Nephron (organoid): ENCODE data around the gene TNFRSF6B.

Experiments used
- H3K27ac Mint-ChIP-seq, 3 experiments: 2 replicates each; pipeline ENCODE4 v1.8.0; 2020; ENCODE audit warnings: mixed read lengths in 3 of 3, mild to moderate bottlenecking in 2 of 3, moderate library complexity in 1 of 3
- H3K27me3 Mint-ChIP-seq: 2 replicates; pipeline ENCODE4 v1.8.0; 2021; ENCODE audit warnings: low read depth, mild to moderate bottlenecking, moderate library complexity, mixed read lengths
- H3K36me3 Mint-ChIP-seq: 2 replicates; pipeline ENCODE4 v1.8.0; 2020; ENCODE audit warnings: low read depth, mixed read lengths
- H3K4me1 Mint-ChIP-seq: 2 replicates; pipeline ENCODE4 v1.8.0; 2020; ENCODE audit warnings: mixed read lengths
- H3K4me3 Mint-ChIP-seq, 3 experiments: 2 replicates each; pipeline ENCODE4 v1.8.0; 2020; ENCODE audit warnings: mild to moderate bottlenecking in 3 of 3, mixed read lengths in 3 of 3, moderate library complexity in 2 of 3
- H3K9me3 Mint-ChIP-seq: 2 replicates; pipeline ENCODE4 v1.8.0; 2020; ENCODE audit warnings: mixed read lengths
- TF ChIP-seq, protein P1 (sequence below), 3 experiments: fragments of 200-600 bp; sonication (generic); IDR thresholded peaks; one replicate each; pipeline ENCODE4 v1.5.0; 2021; ENCODE audit warnings: antibody characterized with exemption in 3 of 3; ENCODE audit not compliant: unreplicated experiment in 3 of 3

The TNFRSF6B gene

DNA sequence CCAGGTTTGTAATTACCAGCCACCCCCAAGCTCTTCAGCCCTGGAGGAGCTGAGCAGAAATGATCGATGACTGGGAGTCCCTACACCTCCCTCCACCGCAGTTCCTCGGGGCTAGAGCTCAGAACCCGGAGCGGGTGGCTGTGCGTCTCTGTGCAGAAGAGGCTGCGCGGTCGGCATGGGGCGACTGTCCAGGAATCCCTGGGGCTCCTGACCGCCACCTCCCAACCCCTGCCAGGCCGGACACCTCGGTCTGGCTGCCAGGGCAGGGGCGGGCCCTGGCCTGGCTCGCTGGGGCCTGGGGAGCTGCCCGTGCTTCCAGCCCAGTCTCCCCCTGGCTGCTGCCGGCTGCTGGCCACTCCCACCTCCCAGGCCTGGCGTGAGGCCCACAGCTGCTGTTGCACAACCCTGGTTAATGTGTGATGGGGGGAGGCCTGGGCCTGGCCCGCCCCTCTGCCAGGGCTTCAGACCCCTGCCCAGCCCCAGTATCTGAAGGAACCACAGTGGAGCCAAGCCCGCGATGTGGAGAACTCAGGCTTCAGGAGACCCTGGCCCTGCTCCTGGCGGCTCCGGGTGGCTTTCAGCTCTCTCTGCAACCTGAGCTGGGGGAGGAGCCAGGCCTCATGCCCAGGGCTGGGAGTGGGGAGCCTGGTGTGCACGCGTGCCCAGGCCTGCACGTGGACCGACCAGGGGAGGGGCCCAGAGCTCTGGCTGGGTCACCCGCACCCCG lies 44.3 kb downstream of the TNFRSF6B start:
- peaks cover 28% of the 10 kb centered on the region for H3K36me3 Mint-ChIP-seq
- no peaks in the 10 kb centered on the region for H3K9me3 Mint-ChIP-seq
- TF ChIP-seq, protein P1, sequence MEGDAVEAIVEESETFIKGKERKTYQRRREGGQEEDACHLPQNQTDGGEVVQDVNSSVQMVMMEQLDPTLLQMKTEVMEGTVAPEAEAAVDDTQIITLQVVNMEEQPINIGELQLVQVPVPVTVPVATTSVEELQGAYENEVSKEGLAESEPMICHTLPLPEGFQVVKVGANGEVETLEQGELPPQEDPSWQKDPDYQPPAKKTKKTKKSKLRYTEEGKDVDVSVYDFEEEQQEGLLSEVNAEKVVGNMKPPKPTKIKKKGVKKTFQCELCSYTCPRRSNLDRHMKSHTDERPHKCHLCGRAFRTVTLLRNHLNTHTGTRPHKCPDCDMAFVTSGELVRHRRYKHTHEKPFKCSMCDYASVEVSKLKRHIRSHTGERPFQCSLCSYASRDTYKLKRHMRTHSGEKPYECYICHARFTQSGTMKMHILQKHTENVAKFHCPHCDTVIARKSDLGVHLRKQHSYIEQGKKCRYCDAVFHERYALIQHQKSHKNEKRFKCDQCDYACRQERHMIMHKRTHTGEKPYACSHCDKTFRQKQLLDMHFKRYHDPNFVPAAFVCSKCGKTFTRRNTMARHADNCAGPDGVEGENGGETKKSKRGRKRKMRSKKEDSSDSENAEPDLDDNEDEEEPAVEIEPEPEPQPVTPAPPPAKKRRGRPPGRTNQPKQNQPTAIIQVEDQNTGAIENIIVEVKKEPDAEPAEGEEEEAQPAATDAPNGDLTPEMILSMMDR (IDR thresholded peaks at IDR 0.05; ENCODE audit: unreplicated experiment in 3 of 3), result no peak
- peak overlapping the region; percentile 80 to 84 (median 82) for H3K4me3 Mint-ChIP-seq
- peak overlapping the region in 2 of 3 experiments; percentile 77 to 80 for H3K27ac Mint-ChIP-seq
- peaks cover 3% of the 10 kb centered on the region for H3K4me1 Mint-ChIP-seq
- peaks cover 5% of the 10 kb centered on the region for H3K27me3 Mint-ChIP-seq

DNA sequence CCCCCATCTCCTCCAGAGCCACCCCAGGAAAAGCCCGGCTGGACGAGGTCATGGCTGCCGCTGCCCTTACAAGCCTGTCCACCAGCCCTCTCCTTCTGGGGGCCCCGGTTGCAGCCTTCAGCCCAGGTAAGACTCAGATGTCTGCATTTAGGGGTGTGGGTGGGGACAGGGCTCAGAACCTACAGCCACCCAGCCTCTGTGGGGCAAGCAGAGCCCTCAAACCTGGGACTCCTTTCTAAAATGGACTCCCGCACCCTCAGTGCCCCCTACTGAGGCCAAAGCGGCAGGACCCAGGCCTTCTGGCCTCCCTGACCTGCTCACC lies 44.9 kb downstream of the TNFRSF6B start:
- TF ChIP-seq, protein P1 (IDR thresholded peaks at IDR 0.05; ENCODE audit: unreplicated experiment in 3 of 3), result no peak
- peak overlapping the region; percentile 80 to 84 (median 82) for H3K4me3 Mint-ChIP-seq
- H3K27ac Mint-ChIP-seq, result peak overlapping the region in 1 of 3 experiments; percentile 77
- no peaks in the 10 kb centered on the region for H3K9me3 Mint-ChIP-seq
- peaks cover 4% of the 10 kb centered on the region for H3K4me1 Mint-ChIP-seq
- H3K36me3 Mint-ChIP-seq, result peaks cover 24% of the 10 kb centered on the region
- no peaks in the 10 kb centered on the region for H3K27me3 Mint-ChIP-seq

DNA sequence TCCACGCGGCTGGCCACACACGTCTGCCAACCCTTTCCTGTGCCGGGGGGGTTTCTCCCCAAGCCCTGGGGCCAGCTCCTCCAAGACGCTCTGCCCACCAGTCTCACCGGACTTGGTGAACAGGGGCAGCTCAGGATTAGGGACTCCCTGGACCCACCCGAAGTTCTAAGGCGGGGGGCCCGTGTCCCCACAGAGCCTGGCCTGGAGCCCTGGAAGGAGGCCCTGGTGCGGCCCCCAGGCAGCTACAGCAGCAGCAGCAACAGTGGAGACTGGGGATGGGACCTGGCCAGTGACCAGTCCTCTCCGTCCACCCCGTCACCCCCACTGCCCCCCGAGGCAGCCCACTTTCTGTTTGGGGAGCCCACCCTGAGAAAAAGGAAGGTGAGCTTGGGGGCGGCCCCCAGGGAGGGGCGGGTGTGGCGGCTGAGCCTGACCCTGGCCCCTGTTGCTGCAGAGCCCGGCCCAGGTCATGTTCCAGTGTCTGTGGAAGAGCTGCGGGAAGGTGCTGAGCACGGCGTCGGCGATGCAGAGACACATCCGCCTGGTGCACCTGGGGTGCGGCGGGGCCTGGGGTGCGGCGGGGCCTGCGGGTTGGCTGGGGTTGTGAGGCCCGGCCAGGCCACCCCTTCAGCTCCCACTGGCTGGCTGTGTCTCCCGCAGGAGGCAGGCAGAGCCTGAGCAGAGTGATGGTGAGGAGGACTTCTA lies 45.4 kb downstream of the TNFRSF6B start:
- peaks cover 24% of the 10 kb centered on the region for H3K36me3 Mint-ChIP-seq
- H3K27ac Mint-ChIP-seq, result peak overlapping the region in 1 of 3 experiments; percentile 77
- peak overlapping the region; percentile 80 to 84 (median 82) for H3K4me3 Mint-ChIP-seq
- TF ChIP-seq, protein P1 (IDR thresholded peaks at IDR 0.05; ENCODE audit: unreplicated experiment in 3 of 3), result no peak
- no peaks in the 10 kb centered on the region for H3K9me3 Mint-ChIP-seq
- no peaks in the 10 kb centered on the region for H3K27me3 Mint-ChIP-seq
- H3K4me1 Mint-ChIP-seq, result peaks cover 4% of the 10 kb centered on the region

DNA sequence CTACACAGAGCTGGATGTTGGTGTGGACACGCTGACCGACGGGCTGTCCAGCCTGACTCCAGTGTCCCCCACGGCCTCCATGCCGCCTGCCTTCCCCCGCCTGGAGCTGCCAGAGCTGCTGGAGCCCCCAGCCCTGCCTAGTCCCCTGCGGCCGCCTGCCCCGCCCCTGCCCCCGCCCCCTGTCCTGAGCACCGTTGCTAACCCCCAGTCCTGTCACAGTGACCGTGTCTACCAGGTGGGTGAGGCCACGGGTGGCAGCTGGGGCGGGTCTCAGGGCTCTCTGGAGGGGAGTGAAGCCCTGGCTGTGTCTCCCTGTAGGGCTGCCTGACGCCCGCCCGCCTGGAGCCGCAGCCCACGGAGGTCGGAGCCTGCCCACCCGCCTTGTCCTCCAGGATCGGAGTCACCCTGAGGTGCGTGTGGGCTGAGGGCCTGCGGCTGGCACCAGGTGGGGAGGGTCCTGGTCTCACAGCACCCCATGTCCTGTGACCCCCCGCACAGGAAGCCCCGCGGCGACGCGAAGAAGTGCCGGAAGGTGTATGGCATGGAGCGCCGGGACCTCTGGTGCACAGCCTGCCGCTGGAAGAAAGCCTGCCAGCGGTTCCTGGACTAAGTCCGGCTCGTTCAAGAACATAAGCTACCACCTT lies 46.1 kb downstream of the TNFRSF6B start:
- Mint-ChIP-seq H3K4me1 (peaks cover 4% of the 10 kb centered on the region), H3K27ac (no peak overlapping the region)
- TF ChIP-seq, protein P1 (IDR thresholded peaks at IDR 0.05; ENCODE audit: unreplicated experiment in 3 of 3), result no peak

DNA sequence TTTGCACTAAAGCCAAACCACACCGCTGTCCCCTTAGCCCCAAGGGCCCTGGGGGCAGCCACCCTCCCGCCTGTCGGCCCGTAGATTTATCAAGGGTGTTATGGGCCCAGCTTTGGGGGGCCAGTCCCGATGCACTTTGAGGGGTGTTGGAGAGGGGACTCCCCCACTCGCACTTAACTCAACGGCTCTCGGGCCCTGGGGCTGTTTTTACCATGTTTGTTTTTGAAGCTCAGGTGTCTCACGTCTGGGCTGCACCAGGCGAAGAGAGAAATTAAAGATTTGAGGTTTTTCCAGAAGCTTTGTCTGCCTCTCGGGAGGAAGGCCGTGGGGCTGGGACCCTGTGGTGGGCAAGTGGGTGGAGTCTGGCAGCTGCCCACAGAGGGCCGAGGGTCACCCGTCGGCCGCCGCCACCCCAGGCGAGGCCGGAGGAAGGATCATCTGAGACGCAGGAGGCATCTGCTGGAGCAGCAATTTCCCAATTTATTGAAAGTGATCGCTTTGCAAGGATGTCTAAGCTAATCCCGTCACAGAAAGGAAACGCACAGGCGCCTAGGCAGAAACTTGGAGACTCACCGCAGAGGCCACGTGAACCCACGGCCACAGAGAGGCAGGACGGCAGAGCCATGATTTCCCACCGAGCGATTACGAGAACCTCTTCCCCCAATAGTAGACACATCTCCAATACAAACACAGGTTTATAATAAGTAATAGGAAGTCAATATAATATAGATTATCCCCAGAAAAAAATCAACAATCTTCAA lies 46.9 kb downstream of the TNFRSF6B start:
- TF ChIP-seq, protein P1 (IDR thresholded peaks at IDR 0.05; ENCODE audit: unreplicated experiment in 3 of 3), result no peak
- peak overlapping the region in 2 of 3 experiments; percentile 26 to 78 for H3K27ac Mint-ChIP-seq

More for the DNA sequence above, 46.1 kb downstream of the TNFRSF6B start:
- Mint-ChIP-seq H3K27me3 (no peaks in the 10 kb centered on the region), H3K9me3 (no peaks in the 10 kb centered on the region), H3K36me3 (peaks cover 24% of the 10 kb centered on the region), H3K4me3 (no peak overlapping the region)

More for the DNA sequence above, 46.9 kb downstream of the TNFRSF6B start:
- Mint-ChIP-seq H3K27me3 (no peaks in the 10 kb centered on the region), H3K4me1 (peaks cover 4% of the 10 kb centered on the region), H3K9me3 (no peaks in the 10 kb centered on the region), H3K4me3 (peak overlapping the region; percentile 45 to 58 (median 46)), H3K36me3 (peaks cover 24% of the 10 kb centered on the region)
